MM.1S (cell line): ENCODE results near the gene CACNA1C.

ENCODE experiments used
- DNase-seq: peaks from one replicate; pipeline ENCODE4 v3.0.0-alpha.2; 2015
- H2AFZ ChIP-seq: fragments of 300-600 bp; sonication (generic); 2 replicates; pipeline ENCODE4 v1.6.0; 2016; ENCODE audit warnings: antibody characterized with exemption, low read length
- H3F3A ChIP-seq: fragments of 300-600 bp; sonication (generic); 2 replicates; pipeline ENCODE4 v1.6.1; 2016; ENCODE audit warnings: mild to moderate bottlenecking, antibody characterized with exemption, low read length, moderate library complexity, mixed read lengths; ENCODE audit not compliant: insufficient read depth
- H3K27ac ChIP-seq: fragments of 300-600 bp; sonication (generic); 2 replicates; pipeline ENCODE4 v1.5.1; 2016; ENCODE audit warnings: mild to moderate bottlenecking, low read length
- H3K27me3 ChIP-seq: fragments of 300-600 bp; sonication (generic); replicated peaks from 2 replicates; pipeline ENCODE4 v1.6.0; 2016; ENCODE audit warnings: low read length; ENCODE audit not compliant: insufficient read depth
- H3K36me3 ChIP-seq: fragments of 300-600 bp; sonication (generic); replicated peaks from 2 replicates; pipeline ENCODE4 v1.6.1; 2016; ENCODE audit warnings: mild to moderate bottlenecking, low read length, mixed read lengths; ENCODE audit not compliant: insufficient read depth
- H3K4me1 ChIP-seq: fragments of 300-600 bp; sonication (generic); 2 replicates; pipeline ENCODE4 v1.6.1; 2016; ENCODE audit warnings: low read length, mixed read lengths
- H3K4me2 ChIP-seq: fragments of 300-600 bp; sonication (generic); 2 replicates; pipeline ENCODE4 v1.6.0; 2016; ENCODE audit warnings: low read depth, low read length
- H3K4me3 ChIP-seq: fragments of 300-600 bp; sonication (generic); 2 replicates; pipeline ENCODE4 v1.5.1; 2016; ENCODE audit warnings: low read length, mixed read lengths
- H3K79me2 ChIP-seq: fragments of 300-600 bp; sonication (generic); 2 replicates; pipeline ENCODE4 v1.6.1; 2016; ENCODE audit warnings: mixed run types, low read length, mixed read lengths
- H3K9ac ChIP-seq: fragments of 300-600 bp; sonication (generic); 2 replicates; pipeline ENCODE4 v1.6.1; 2016; ENCODE audit warnings: low read length, mixed read lengths
- H3K9me2 ChIP-seq: fragments of 300-600 bp; sonication (generic); replicated peaks from 2 replicates; pipeline ENCODE4 v1.6.1; 2016; ENCODE audit warnings: mild to moderate bottlenecking, low read length, mixed read lengths; ENCODE audit not compliant: insufficient read depth
- H3K9me3 ChIP-seq: fragments of 300-600 bp; sonication (generic); replicated peaks from 2 replicates; pipeline ENCODE4 v1.6.1; 2016; ENCODE audit warnings: mild to moderate bottlenecking, low read length, mixed read lengths; ENCODE audit not compliant: insufficient read depth
- H4K20me1 ChIP-seq: fragments of 300-600 bp; sonication (generic); 2 replicates; pipeline ENCODE4 v1.6.1; 2016; ENCODE audit warnings: mild to moderate bottlenecking, low read length, moderate library complexity, mixed read lengths; ENCODE audit not compliant: insufficient read depth
- CTCF ChIP-seq: fragments of 300-600 bp; sonication (generic); IDR thresholded peaks from 2 replicates; pipeline ENCODE4 v1.5.1; 2016; ENCODE audit warnings: antibody characterized with exemption, low read length, mixed read lengths
- EZH2 ChIP-seq: fragments of 300-600 bp; sonication (generic); optimal IDR thresholded peaks from 2 replicates; pipeline ENCODE3; 2017; ENCODE audit warnings: low read depth, mild to moderate bottlenecking, antibody characterized with exemption, low read length, mixed read lengths
- EZH2phosphoT487 ChIP-seq: fragments of 300-600 bp; sonication (generic); IDR thresholded peaks from 2 replicates; pipeline ENCODE4 v1.6.1; 2018; ENCODE audit warnings: antibody characterized with exemption, low read length

Gene CACNA1C

GRCh38 chr12:2076196-2076570 is 23.4 kb downstream of the CACNA1C start:
- Histone ChIP-seq H3K4me3 (no peak overlapping the region), H3K9me3 (no peaks in the 10 kb centered on the region), H2AFZ (no peak overlapping the region), H3K27me3 (no peaks in the 10 kb centered on the region), H3K36me3 (no peaks in the 10 kb centered on the region), H3F3A (no peaks in the 10 kb centered on the region), H3K9ac (no peak overlapping the region), H3K9me2 (no peaks in the 10 kb centered on the region), H4K20me1 (no peaks in the 10 kb centered on the region), H3K27ac (no peak overlapping the region), H3K79me2 (no peaks in the 10 kb centered on the region), H3K4me1 (no peaks in the 10 kb centered on the region), H3K4me2 (no peak overlapping the region)
- no peak for DNase-seq
- no peak for TF ChIP-seq EZH2
- no peak for TF ChIP-seq EZH2phosphoT487
- TF ChIP-seq CTCF = no peak

GRCh38 chr12:2076728-2077127 is 23.9 kb downstream of the CACNA1C start:
- Histone ChIP-seq H3K4me1 (no peaks in the 10 kb centered on the region), H2AFZ (no peak overlapping the region), H3K27ac (no peak overlapping the region), H3K9me2 (no peaks in the 10 kb centered on the region), H3F3A (no peaks in the 10 kb centered on the region), H3K27me3 (no peaks in the 10 kb centered on the region), H3K4me2 (no peak overlapping the region), H3K36me3 (no peaks in the 10 kb centered on the region), H3K9ac (no peak overlapping the region), H3K79me2 (no peaks in the 10 kb centered on the region), H3K4me3 (no peak overlapping the region), H4K20me1 (no peaks in the 10 kb centered on the region), H3K9me3 (no peaks in the 10 kb centered on the region)
- no peak for DNase-seq
- TF ChIP-seq EZH2 (no peak), EZH2phosphoT487 (no peak), CTCF (no peak)

GRCh38 chr12:2080604-2081003 is 27.8 kb downstream of the CACNA1C start:
- no peaks in the 10 kb centered on the region for H3K36me3 ChIP-seq
- no peak for DNase-seq
- H3K79me2 ChIP-seq = no peaks in the 10 kb centered on the region
- no peaks in the 10 kb centered on the region for H4K20me1 ChIP-seq
- H3K27ac ChIP-seq = no peak overlapping the region
- no peak for TF ChIP-seq EZH2phosphoT487
- H3K9me2 ChIP-seq = no peaks in the 10 kb centered on the region
- no peaks in the 10 kb centered on the region for H3K4me1 ChIP-seq
- H3K9ac ChIP-seq = no peak overlapping the region
- no peak overlapping the region for H2AFZ ChIP-seq
- no peak overlapping the region for H3K4me3 ChIP-seq
- no peaks in the 10 kb centered on the region for H3K9me3 ChIP-seq
- H3F3A ChIP-seq = no peaks in the 10 kb centered on the region
- no peaks in the 10 kb centered on the region for H3K27me3 ChIP-seq
- no peak overlapping the region for H3K4me2 ChIP-seq

- Histone ChIP-seq H3K27ac (no peak overlapping the region), H3K36me3 (no peaks in the 10 kb centered on the region), H3K9me3 (no peaks in the 10 kb centered on the region), H3K4me2 (no peak overlapping the region), H2AFZ (no peak overlapping the region), H3K27me3 (no peaks in the 10 kb centered on the region), H3K4me3 (no peak overlapping the region), H3K9me2 (no peaks in the 10 kb centered on the region), H4K20me1 (no peaks in the 10 kb centered on the region), H3K79me2 (no peaks in the 10 kb centered on the region), H3K4me1 (no peaks in the 10 kb centered on the region), H3F3A (no peaks in the 10 kb centered on the region), H3K9ac (no peak overlapping the region)
- no peak for TF ChIP-seq EZH2
- TF ChIP-seq EZH2phosphoT487 = no peak
- no peak for TF ChIP-seq CTCF
- no peak for DNase-seq
Measured at GRCh38 chr12:2082321-2082720, 29.5 kb downstream of the CACNA1C start.
